Loucy (cell line): ENCODE data around the gene SMIM12.
"Not testable (repeated sequence)": the region's sequence is repeated elsewhere in the genome, so short reads cannot be mapped to it uniquely, and the experiment has no call there.

Source experiments
- H2AFZ ChIP-seq: fragments of 200-600 bp; sonication (generic); 2 replicates; pipeline ENCODE4 v1.6.0; 2016; ENCODE audit warnings: antibody characterized with exemption, mild to moderate bottlenecking, low read length, moderate library complexity
- H3F3A ChIP-seq: fragments of 200-600 bp; 2 replicates; pipeline ENCODE4 v1.6.0; 2016; ENCODE audit warnings: antibody characterized with exemption, low read depth, mild to moderate bottlenecking
- H3K27me3 ChIP-seq: fragments of 200-600 bp; sonication (generic); 2 replicates; pipeline ENCODE4 v1.6.1; 2014; ENCODE audit warnings: low read length, mild to moderate bottlenecking; ENCODE audit not compliant: insufficient read depth, poor library complexity, severe bottlenecking
- H3K36me3 ChIP-seq: fragments of 200-600 bp; sonication (generic); 2 replicates; pipeline ENCODE4 v1.6.1; 2016; ENCODE audit warnings: low read length; ENCODE audit not compliant: insufficient read depth
- H3K4me1 ChIP-seq: fragments of 200-600 bp; sonication (generic); 2 replicates; pipeline ENCODE4 v1.5.1; 2014; ENCODE audit warnings: low read length, mild to moderate bottlenecking; ENCODE audit not compliant: insufficient read depth, poor library complexity, severe bottlenecking
- H3K4me2 ChIP-seq: fragments of 200-600 bp; sonication (generic); 2 replicates; pipeline ENCODE4 v1.6.0; 2014; ENCODE audit warnings: antibody characterized with exemption, low read length, low read depth, mild to moderate bottlenecking; ENCODE audit not compliant: poor library complexity, severe bottlenecking
- H3K4me3 ChIP-seq: fragments of 200-600 bp; sonication (generic); 2 replicates; pipeline ENCODE4 v1.5.1; 2014; ENCODE audit warnings: low read length, mild to moderate bottlenecking, mixed read lengths; ENCODE audit not compliant: poor library complexity, severe bottlenecking
- H3K79me2 ChIP-seq: fragments of 200-600 bp; sonication (generic); 2 replicates; pipeline ENCODE4 v1.6.1; 2014; ENCODE audit warnings: low read length; ENCODE audit not compliant: insufficient read depth
- H3K9ac ChIP-seq: fragments of 200-600 bp; sonication (generic); 2 replicates; pipeline ENCODE4 v1.6.0; 2014; ENCODE audit warnings: mild to moderate bottlenecking, low read depth, low read length, moderate library complexity; ENCODE audit not compliant: poor library complexity, severe bottlenecking
- H3K9me2 ChIP-seq: fragments of 200-600 bp; sonication (generic); replicated peaks from 2 replicates; pipeline ENCODE4 v1.6.1; 2016; ENCODE audit warnings: low read depth, low read length, mixed read lengths
- H3K9me3 ChIP-seq: fragments of 200-600 bp; sonication (generic); 2 replicates; pipeline ENCODE4 v1.6.1; 2014; ENCODE audit warnings: mild to moderate bottlenecking, antibody characterized with exemption, low read length, low read depth; ENCODE audit not compliant: insufficient read depth
- H4K20me1 ChIP-seq: fragments of 200-600 bp; sonication (generic); 2 replicates; pipeline ENCODE4 v1.6.0; 2014; ENCODE audit warnings: antibody characterized with exemption, low read length, mild to moderate bottlenecking; ENCODE audit not compliant: insufficient read depth, poor library complexity, severe bottlenecking
- EZH2phosphoT487 ChIP-seq: fragments of 200-600 bp; IDR thresholded peaks from 2 replicates; pipeline ENCODE4 v1.6.1; 2018; ENCODE audit warnings: antibody characterized with exemption, mild to moderate bottlenecking, moderate library complexity, borderline replicate concordance
- TF ChIP-seq, protein P1 (sequence below): fragments of 200-600 bp; sonication (generic); conservative IDR thresholded peaks from 2 replicates; pipeline ENCODE4 v1.5.1; 2014; ENCODE audit warnings: mild to moderate bottlenecking, antibody characterized with exemption, low read length

Gene SMIM12

DNA sequence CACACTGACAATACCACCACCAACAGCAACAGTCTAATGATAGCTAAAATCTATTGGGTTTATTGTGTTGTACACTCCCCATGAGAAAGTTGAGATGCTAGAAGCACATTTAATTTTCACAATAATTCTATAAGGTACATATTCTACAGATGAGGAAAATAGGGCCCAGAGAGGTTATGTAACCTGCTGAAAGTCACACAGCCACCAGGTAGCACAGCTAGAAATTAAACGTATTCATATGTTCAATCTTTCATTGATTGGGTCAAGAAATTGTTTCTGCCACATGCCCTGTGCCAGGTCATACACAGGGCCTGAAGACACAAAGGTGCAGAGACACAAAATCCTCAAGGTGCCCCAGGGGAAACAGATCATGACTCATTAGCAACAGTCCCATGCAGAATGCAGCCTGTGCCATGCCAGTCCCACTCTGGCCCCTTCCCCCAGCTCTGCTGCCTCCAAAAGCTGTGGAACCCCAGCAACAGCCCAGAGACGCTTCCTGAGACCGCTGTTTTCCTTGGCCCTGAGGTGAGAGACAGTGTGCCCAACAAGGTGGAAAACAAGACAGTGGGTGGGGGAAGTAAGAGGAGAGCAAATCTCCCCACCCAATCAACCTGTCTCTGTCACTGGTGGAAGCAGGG lies 34.6 kb downstream of the SMIM12 start:
- Histone ChIP-seq H3K9ac (no peak overlapping the region), H3K79me2 (no peaks in the 10 kb centered on the region), H3K4me3 (no peak overlapping the region), H3K36me3 (no peaks in the 10 kb centered on the region), H3K4me2 (no peak overlapping the region), H3K9me2 (no peaks in the 10 kb centered on the region), H3K27me3 (no peaks in the 10 kb centered on the region), H3K9me3 (no peaks in the 10 kb centered on the region), H3K4me1 (no peaks in the 10 kb centered on the region), H2AFZ (no peak overlapping the region), H3F3A (no peaks in the 10 kb centered on the region), H4K20me1 (no peaks in the 10 kb centered on the region)
- TF ChIP-seq, protein P1, sequence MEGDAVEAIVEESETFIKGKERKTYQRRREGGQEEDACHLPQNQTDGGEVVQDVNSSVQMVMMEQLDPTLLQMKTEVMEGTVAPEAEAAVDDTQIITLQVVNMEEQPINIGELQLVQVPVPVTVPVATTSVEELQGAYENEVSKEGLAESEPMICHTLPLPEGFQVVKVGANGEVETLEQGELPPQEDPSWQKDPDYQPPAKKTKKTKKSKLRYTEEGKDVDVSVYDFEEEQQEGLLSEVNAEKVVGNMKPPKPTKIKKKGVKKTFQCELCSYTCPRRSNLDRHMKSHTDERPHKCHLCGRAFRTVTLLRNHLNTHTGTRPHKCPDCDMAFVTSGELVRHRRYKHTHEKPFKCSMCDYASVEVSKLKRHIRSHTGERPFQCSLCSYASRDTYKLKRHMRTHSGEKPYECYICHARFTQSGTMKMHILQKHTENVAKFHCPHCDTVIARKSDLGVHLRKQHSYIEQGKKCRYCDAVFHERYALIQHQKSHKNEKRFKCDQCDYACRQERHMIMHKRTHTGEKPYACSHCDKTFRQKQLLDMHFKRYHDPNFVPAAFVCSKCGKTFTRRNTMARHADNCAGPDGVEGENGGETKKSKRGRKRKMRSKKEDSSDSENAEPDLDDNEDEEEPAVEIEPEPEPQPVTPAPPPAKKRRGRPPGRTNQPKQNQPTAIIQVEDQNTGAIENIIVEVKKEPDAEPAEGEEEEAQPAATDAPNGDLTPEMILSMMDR: no peak
- TF ChIP-seq EZH2phosphoT487: no peak

DNA sequence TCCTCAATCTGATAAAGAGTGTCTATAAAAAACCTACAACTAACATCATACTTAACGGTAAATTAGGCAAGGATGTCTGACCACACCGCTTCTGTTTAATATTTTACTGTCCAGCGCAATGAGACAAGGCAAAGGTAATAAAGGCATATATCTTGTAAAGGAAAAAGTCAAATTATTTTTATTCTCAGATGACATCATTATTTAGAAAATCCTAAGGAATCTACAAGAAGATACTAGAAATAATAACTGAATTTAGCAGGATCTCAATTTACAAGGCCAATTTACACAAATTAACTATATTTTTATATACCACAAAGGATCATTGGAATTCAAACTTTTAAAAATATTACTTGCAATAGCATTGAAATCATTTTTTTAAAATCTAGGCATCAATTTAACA lies 37.3 kb downstream of the SMIM12 start:
- H3K36me3 ChIP-seq: no peaks in the 10 kb centered on the region
- H3F3A ChIP-seq: no peaks in the 10 kb centered on the region
- H3K4me3 ChIP-seq: no peak overlapping the region
- H4K20me1 ChIP-seq: no peaks in the 10 kb centered on the region
- no peak overlapping the region for H2AFZ ChIP-seq
- H3K9me3 ChIP-seq: no peaks in the 10 kb centered on the region
- H3K4me1 ChIP-seq: no peaks in the 10 kb centered on the region
- no peaks in the 10 kb centered on the region for H3K79me2 ChIP-seq
- H3K9me2 ChIP-seq: no peaks in the 10 kb centered on the region
- H3K9ac ChIP-seq: no peak overlapping the region
- no peak overlapping the region for H3K4me2 ChIP-seq
- TF ChIP-seq, protein P1: no peak
- no peak for TF ChIP-seq EZH2phosphoT487
- H3K27me3 ChIP-seq: no peaks in the 10 kb centered on the region

DNA sequence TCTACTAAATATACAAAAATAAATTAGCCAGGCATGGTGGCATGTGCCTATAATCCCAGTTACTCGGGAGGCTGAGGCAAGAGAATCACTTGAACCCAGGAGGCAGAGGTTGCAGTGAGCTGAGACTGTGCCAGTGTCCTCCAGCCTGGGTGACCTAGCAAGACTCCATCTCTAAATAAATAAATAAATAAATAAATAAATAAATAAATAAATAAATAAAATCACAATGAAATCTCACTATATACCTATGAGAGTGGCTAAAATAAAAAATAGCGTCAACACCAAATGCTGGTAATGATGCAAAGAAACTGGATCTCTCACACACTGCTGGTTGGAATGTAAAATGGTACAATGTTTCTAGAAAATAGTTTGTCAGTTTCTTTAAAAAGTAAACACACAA lies 40.7 kb downstream of the SMIM12 start:
- not testable (repeated sequence) for H4K20me1 ChIP-seq, H3K79me2 ChIP-seq, H3K4me3 ChIP-seq, H3K9ac ChIP-seq, H3F3A ChIP-seq, H3K4me1 ChIP-seq, H3K9me2 ChIP-seq, H2AFZ ChIP-seq, H3K4me2 ChIP-seq, H3K27me3 ChIP-seq, H3K36me3 ChIP-seq, H3K9me3 ChIP-seq

DNA sequence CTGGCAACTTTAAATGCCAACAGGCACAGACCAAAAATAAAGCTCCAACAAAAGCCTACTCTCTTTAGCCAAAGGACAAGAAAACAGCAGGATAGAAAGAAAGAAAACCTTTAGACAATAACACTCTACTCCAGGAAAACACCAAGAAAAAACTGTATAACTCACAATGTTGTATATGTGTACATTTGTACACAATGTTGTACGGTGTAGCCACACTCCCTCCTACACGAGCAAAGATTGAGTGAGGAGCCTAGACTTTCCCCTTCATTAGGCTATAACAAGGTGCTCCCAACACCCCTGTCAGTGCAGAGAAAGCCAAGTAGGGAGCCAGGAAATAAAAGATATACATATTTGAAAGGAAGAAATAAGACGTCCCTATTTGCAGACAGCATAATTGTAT lies 42.8 kb downstream of the SMIM12 start:
- Histone ChIP-seq H3F3A (no peaks in the 10 kb centered on the region), H3K36me3 (no peaks in the 10 kb centered on the region), H3K9me2 (no peaks in the 10 kb centered on the region), H4K20me1 (no peaks in the 10 kb centered on the region), H3K27me3 (no peaks in the 10 kb centered on the region), H2AFZ (no peak overlapping the region), H3K4me2 (no peak overlapping the region), H3K79me2 (no peaks in the 10 kb centered on the region), H3K9ac (no peak overlapping the region), H3K9me3 (no peaks in the 10 kb centered on the region), H3K4me1 (no peaks in the 10 kb centered on the region), H3K4me3 (no peak overlapping the region)
- TF ChIP-seq, protein P1: no peak
- TF ChIP-seq EZH2phosphoT487: no peak
